Activated naive CD8-positive, alpha-beta T cell (primary cell): Measurements from ENCODE around the gene HNF4A.

Experiments used
- H3K27ac Mint-ChIP-seq: one replicate; pipeline ENCODE4 v1.8.0; 2021; ENCODE audit warnings: mixed read lengths
- H3K27me3 Mint-ChIP-seq: one replicate; pipeline ENCODE4 v1.8.0; 2021; ENCODE audit warnings: mixed read lengths
- H3K36me3 Mint-ChIP-seq: one replicate; pipeline ENCODE4 v1.8.0; 2021; ENCODE audit warnings: mixed read lengths
- H3K4me1 Mint-ChIP-seq: one replicate; pipeline ENCODE4 v1.8.0; 2021; ENCODE audit warnings: low read depth, mixed read lengths
- H3K4me3 Mint-ChIP-seq: one replicate; pipeline ENCODE4 v1.8.0; 2021; ENCODE audit warnings: mild to moderate bottlenecking, mixed read lengths
- H3K9me3 Mint-ChIP-seq: one replicate; pipeline ENCODE4 v1.8.0; 2021; ENCODE audit warnings: low read depth, mixed read lengths

The HNF4A gene

GRCh38 chr20:44393608-44394451 is 38.3 kb downstream of the HNF4A start:
- no peak overlapping the region for H3K4me3 Mint-ChIP-seq
- H3K36me3 Mint-ChIP-seq = no peaks in the 10 kb centered on the region
- no peaks in the 10 kb centered on the region for H3K27me3 Mint-ChIP-seq
- H3K4me1 Mint-ChIP-seq = no peaks in the 10 kb centered on the region
- no peak overlapping the region for H3K27ac Mint-ChIP-seq
- H3K9me3 Mint-ChIP-seq = no peaks in the 10 kb centered on the region

DNA sequence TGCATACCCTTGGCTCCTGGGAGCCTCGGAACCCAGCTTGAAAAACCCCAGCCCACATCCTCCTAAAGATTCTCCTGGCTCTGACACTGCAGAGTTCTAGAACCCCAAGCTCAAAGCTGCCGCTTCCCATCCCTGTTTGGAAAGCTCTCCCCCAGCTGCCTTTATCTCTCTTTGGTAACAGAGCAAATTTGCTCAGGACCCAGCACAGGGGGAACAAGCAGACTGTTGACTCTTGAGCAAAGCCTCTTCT is 38.9 kb downstream of the HNF4A start:
- no peak overlapping the region for H3K4me3 Mint-ChIP-seq
- no peak overlapping the region for H3K27ac Mint-ChIP-seq
- H3K27me3 Mint-ChIP-seq = peaks cover 1% of the 10 kb centered on the region
- H3K36me3 Mint-ChIP-seq = no peaks in the 10 kb centered on the region
- no peaks in the 10 kb centered on the region for H3K9me3 Mint-ChIP-seq
- no peaks in the 10 kb centered on the region for H3K4me1 Mint-ChIP-seq

- Mint-ChIP-seq H3K4me1 (no peaks in the 10 kb centered on the region), H3K4me3 (no peak overlapping the region), H3K9me3 (no peaks in the 10 kb centered on the region), H3K27me3 (peaks cover 1% of the 10 kb centered on the region), H3K27ac (no peak overlapping the region), H3K36me3 (no peaks in the 10 kb centered on the region)
Observed at GRCh38 chr20:44394702-44395460, 39.4 kb downstream of the HNF4A start.

DNA sequence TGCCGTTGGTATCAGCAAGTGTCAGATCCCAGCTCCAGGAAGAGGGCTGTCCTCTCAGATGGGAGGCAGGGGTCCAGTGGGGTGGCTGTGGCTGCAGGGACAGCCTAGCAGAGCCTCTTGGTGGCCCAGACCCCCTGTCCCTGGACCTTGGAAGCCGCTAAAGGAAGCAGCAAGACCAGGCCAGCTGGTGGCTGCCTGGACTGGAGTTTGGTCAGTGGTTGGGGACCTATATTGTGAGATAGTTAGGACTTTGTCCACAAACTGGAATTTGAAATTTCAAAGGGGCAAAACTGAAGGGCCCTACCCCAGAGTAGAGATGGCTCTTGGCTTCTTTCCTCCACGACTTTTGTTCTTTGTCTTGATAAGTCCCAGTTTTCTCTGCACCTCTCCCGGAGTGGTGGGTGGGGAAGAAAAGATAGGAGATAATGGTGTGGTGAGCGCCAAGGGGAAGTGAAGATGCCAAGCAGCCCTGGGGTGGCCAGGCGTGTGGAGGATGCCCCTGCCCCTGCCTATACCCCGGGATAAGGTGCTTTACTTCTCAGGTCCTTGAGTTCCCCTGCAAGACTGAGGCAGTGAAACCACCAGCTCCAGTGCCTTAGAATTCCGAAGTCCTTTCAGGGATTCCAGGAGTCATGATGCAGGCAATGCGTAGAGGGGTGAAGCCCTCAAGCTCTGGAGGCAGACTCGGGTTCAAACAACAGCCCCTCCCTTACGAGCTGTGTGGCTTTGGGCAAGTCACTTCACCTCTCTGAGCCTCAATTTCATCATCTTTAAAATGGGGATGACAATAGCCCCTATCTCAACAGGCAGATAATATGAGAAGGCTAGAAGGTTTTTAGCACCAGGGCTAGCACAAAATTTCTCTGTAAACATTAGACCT is 40.2 kb downstream of the HNF4A start:
- Mint-ChIP-seq H3K4me3 (no peak overlapping the region), H3K9me3 (no peaks in the 10 kb centered on the region), H3K27ac (no peak overlapping the region), H3K36me3 (no peaks in the 10 kb centered on the region), H3K27me3 (peaks cover 1% of the 10 kb centered on the region), H3K4me1 (no peaks in the 10 kb centered on the region)

DNA sequence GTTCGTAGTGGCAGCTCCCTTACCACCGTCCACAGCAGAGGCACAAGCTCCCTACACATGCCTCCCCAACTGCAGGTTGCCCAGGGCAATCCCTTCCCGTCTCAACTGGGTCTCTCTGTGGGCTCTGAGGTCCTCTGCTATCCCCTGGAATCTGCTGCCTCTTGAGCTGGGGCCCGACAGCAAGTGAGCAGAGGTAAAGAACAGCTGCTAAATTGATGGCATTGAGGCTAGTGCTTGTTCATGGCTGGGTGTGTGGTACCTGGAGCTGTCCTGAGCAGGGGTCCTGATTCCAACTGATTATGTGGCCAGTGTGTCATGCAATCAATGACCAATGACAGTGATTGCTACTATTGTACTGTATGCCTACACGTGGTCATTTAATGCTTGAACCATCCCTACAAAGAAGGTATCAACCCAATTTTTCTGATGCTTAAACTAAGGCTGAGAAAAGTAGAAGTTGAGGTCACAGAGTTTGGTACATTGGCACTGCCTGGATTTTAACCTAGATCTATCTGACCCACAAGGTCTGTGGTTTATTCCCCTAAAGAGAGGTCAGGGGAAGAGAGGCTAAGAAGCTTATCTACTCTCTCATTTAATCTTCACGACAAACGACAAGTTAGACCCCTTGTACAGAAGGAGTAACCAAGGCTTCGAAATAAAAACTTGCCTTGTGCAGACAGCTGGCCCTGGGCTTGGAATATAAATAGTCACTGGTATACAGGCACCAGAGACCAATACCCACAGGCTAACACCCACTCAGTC is 41.1 kb downstream of the HNF4A start:
- Mint-ChIP-seq H3K27ac (no peak overlapping the region), H3K4me3 (no peak overlapping the region), H3K36me3 (no peaks in the 10 kb centered on the region), H3K27me3 (peaks cover 1% of the 10 kb centered on the region), H3K4me1 (no peaks in the 10 kb centered on the region), H3K9me3 (no peaks in the 10 kb centered on the region)

GRCh38 chr20:44398335-44398734 is 42.8 kb downstream of the HNF4A start:
- no peaks in the 10 kb centered on the region for H3K9me3 Mint-ChIP-seq
- peaks cover 1% of the 10 kb centered on the region for H3K27me3 Mint-ChIP-seq
- no peak overlapping the region for H3K4me3 Mint-ChIP-seq
- H3K4me1 Mint-ChIP-seq = no peaks in the 10 kb centered on the region
- no peaks in the 10 kb centered on the region for H3K36me3 Mint-ChIP-seq
- H3K27ac Mint-ChIP-seq = no peak overlapping the region

DNA sequence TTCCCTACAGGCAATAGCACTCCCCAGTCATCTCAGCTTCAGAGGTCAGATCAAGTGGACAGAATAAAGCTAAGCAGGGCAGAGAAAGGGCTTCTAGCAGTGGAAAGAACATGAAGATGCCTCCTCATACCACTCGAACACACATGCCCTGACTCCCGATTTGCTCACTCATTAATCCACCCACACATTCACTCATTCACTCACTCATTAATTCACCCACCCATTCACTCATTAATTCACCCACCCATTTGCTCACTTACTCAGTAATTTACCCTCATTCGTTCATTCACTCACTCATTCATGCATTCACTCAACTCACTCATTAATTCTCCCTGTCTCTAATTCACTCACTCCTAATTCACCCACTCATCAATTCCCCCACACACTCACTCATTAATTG is 43.9 kb downstream of the HNF4A start:
- no peaks in the 10 kb centered on the region for H3K36me3 Mint-ChIP-seq
- peaks cover 1% of the 10 kb centered on the region for H3K27me3 Mint-ChIP-seq
- no peak overlapping the region for H3K27ac Mint-ChIP-seq
- H3K9me3 Mint-ChIP-seq = no peaks in the 10 kb centered on the region
- H3K4me1 Mint-ChIP-seq = no peaks in the 10 kb centered on the region
- no peak overlapping the region for H3K4me3 Mint-ChIP-seq

DNA sequence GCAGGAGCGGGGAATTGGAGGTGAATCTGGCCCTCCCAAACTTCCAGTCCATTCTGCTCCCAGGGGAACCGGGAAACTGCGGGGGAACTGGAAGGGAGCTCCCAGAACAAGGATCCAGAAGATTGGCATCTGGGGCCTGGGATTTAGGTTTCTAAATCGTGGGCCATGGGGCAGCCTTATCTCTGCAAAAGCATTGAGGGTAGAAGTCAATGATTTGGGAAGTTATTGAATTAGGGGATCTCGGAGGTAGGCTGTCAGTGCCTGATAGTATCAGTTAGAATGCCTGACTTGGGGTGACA is 45.1 kb downstream of the HNF4A start:
- Mint-ChIP-seq H3K36me3 (no peaks in the 10 kb centered on the region), H3K9me3 (no peaks in the 10 kb centered on the region), H3K27ac (no peak overlapping the region), H3K4me3 (no peak overlapping the region), H3K27me3 (peaks cover 1% of the 10 kb centered on the region), H3K4me1 (no peaks in the 10 kb centered on the region)

GRCh38 chr20:44400970-44401769 is 45.7 kb downstream of the HNF4A start:
- H3K27me3 Mint-ChIP-seq = peaks cover 1% of the 10 kb centered on the region
- no peak overlapping the region for H3K27ac Mint-ChIP-seq
- H3K4me3 Mint-ChIP-seq = no peak overlapping the region
- H3K4me1 Mint-ChIP-seq = no peaks in the 10 kb centered on the region
- H3K36me3 Mint-ChIP-seq = no peaks in the 10 kb centered on the region
- no peaks in the 10 kb centered on the region for H3K9me3 Mint-ChIP-seq

- H3K4me3 Mint-ChIP-seq = no peak overlapping the region
- no peaks in the 10 kb centered on the region for H3K9me3 Mint-ChIP-seq
- no peak overlapping the region for H3K27ac Mint-ChIP-seq
- no peaks in the 10 kb centered on the region for H3K36me3 Mint-ChIP-seq
- peaks cover 1% of the 10 kb centered on the region for H3K27me3 Mint-ChIP-seq
- no peaks in the 10 kb centered on the region for H3K4me1 Mint-ChIP-seq
Observed at GRCh38 chr20:44401770-44402390, 46.4 kb downstream of the HNF4A start.

DNA sequence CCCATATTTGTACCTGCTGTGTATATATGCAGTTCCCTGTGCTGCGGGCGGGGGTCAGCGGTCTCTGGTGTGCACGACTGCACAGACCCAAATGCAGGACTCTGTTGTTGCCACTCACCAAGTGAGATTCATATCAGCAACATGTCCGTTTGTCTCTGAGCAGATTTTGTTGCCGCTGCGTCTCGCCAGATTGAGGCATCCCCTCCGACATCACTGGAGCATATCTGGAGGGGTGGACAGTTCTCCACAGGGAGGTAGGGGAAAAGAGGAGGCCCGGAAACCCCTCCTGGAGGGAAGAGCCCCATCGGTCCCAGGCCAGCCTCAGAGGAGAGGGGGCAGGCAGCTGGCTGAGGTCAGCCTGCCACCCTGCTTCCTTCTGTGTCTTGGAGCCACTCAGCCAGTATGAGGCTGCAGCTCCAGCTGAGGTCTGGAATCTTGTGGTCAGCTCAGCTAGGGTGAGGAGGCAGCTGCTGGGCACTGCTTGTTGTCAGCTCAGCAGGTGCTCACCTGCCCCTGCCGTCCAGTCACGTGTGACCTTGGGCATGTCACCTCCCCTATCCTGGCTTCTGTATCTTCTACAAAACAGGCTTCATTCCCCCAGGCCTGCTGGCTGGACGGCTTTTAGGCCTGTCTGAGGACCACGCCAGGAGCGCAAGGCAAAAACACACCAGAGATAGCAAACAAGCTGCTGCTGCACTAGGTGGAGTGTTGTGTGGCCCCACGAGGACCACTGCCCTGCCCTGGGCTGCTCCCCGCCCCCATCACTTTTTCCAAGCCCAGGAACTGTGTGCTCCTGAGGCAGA is 47.1 kb downstream of the HNF4A start:
- Mint-ChIP-seq H3K4me3 (no peak overlapping the region), H3K4me1 (no peaks in the 10 kb centered on the region), H3K27me3 (peaks cover 1% of the 10 kb centered on the region), H3K9me3 (no peaks in the 10 kb centered on the region), H3K36me3 (no peaks in the 10 kb centered on the region), H3K27ac (no peak overlapping the region)

- no peaks in the 10 kb centered on the region for H3K9me3 Mint-ChIP-seq
- no peak overlapping the region for H3K4me3 Mint-ChIP-seq
- no peaks in the 10 kb centered on the region for H3K36me3 Mint-ChIP-seq
- peaks cover 1% of the 10 kb centered on the region for H3K27me3 Mint-ChIP-seq
- no peaks in the 10 kb centered on the region for H3K4me1 Mint-ChIP-seq
- H3K27ac Mint-ChIP-seq = no peak overlapping the region
Observed at GRCh38 chr20:44403194-44404112, 48.0 kb downstream of the HNF4A start.
